HG02759 (cell line): ENCODE results near the gene CYP2W1.
A peak's percentile ranks its signal among the peaks of the same experiment; 100 is the strongest.

Source experiments
- ATAC-seq: cut with Tn5 transposase; IDR thresholded peaks from one replicate; pipeline ENCODE4 v1.9.1; 2021; ENCODE audit warnings: mild to moderate bottlenecking, moderate library complexity; ENCODE audit not compliant: unreplicated experiment

Gene CYP2W1

GRCh38 chr7:981793-982510, 1.0 kb upstream of the CYP2W1 start:
- no peak for ATAC-seq

- no peak for ATAC-seq
Observed at GRCh38 chr7:982511-983003, 424 bp upstream of the CYP2W1 start.

GRCh38 chr7:983616-984071, 663 bp downstream of the CYP2W1 start:
- ATAC-seq, result no peak

- no peak for ATAC-seq
Observed at GRCh38 chr7:984361-985126, 1.6 kb downstream of the CYP2W1 start.

GRCh38 chr7:985127-985416, 2.1 kb downstream of the CYP2W1 start:
- ATAC-seq, result no peak

GRCh38 chr7:985915-986741, 3.1 kb downstream of the CYP2W1 start:
- no peak for ATAC-seq

GRCh38 chr7:986766-987751, 4.1 kb downstream of the CYP2W1 start:
- no peak for ATAC-seq

GRCh38 chr7:987909-988308, 4.9 kb downstream of the CYP2W1 start:
- ATAC-seq, result no peak

GRCh38 chr7:988426-988911, 5.5 kb downstream of the CYP2W1 start:
- no peak for ATAC-seq

GRCh38 chr7:988963-989529, 6.1 kb downstream of the CYP2W1 start:
- no peak for ATAC-seq

GRCh38 chr7:990352-990932, 7.5 kb downstream of the CYP2W1 start:
- no peak for ATAC-seq

GRCh38 chr7:990933-991728, 8.2 kb downstream of the CYP2W1 start:
- no peak for ATAC-seq

GRCh38 chr7:991729-992656, 9.0 kb downstream of the CYP2W1 start:
- ATAC-seq, result no peak

GRCh38 chr7:992709-993607, 10.0 kb downstream of the CYP2W1 start:
- ATAC-seq, result peak; percentile 91

- no peak for ATAC-seq
Observed at GRCh38 chr7:994592-995308, 11.8 kb downstream of the CYP2W1 start.

- ATAC-seq, result no peak
Observed at GRCh38 chr7:995571-995970, 12.6 kb downstream of the CYP2W1 start.
